GM12875 (cell line): ENCODE measurements around the gene HS3ST3A1.

Experiments used
- H3K4me3 ChIP-seq: one replicate; pipeline ENCODE4 v1.5.1; 2011; ENCODE audit warnings: low read depth, low read length, control low read depth
- TF ChIP-seq, protein P1 (sequence below): IDR thresholded peaks from 2 replicates; pipeline ENCODE4 v1.5.1; 2011; ENCODE audit warnings: low read depth, mild to moderate bottlenecking, control low read depth, inconsistent platforms, low read length, moderate library complexity, borderline replicate concordance; ENCODE audit not compliant: insufficient read depth

HS3ST3A1 gene

GRCh38 chr17:13601776-13602551, at the start of gene HS3ST3A1:
Gene HS3ST3A1 (minus strand): TSS chr17:13601929. CDS start chr17:13601129, 800 bp downstream.
- H3K4me3 ChIP-seq: no peak within 1 kb of the TSS
- TF ChIP-seq, protein P1, sequence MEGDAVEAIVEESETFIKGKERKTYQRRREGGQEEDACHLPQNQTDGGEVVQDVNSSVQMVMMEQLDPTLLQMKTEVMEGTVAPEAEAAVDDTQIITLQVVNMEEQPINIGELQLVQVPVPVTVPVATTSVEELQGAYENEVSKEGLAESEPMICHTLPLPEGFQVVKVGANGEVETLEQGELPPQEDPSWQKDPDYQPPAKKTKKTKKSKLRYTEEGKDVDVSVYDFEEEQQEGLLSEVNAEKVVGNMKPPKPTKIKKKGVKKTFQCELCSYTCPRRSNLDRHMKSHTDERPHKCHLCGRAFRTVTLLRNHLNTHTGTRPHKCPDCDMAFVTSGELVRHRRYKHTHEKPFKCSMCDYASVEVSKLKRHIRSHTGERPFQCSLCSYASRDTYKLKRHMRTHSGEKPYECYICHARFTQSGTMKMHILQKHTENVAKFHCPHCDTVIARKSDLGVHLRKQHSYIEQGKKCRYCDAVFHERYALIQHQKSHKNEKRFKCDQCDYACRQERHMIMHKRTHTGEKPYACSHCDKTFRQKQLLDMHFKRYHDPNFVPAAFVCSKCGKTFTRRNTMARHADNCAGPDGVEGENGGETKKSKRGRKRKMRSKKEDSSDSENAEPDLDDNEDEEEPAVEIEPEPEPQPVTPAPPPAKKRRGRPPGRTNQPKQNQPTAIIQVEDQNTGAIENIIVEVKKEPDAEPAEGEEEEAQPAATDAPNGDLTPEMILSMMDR: no peak

- TF ChIP-seq, protein P1: no peak
- no peak overlapping the region for H3K4me3 ChIP-seq
These were observed 48.5 kb upstream of the HS3ST3A1 start for GRCh38 chr17:13650096-13650675.

DNA sequence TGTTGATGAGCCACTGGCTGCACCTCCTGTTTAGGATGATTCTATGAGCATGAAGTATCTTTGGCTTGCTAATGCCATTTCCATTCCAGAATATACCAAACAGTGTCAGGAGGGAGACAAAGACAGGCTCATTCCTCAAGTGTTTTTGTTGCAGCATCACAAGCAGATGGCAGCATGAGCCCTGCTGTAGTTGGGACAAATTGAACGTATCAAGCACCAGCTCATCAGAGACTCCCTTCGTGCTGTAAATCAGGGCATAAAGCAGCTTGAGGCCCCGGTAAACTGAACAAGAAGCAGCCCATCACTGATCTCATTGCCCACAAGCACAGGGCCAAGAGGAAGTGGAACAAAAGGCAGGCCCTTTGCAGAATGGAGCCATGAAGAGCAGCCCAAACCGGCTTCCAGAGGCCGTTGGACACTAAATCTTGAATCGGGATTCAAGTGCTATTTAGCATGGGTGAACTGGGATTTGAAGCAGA, 45.9 kb upstream of the HS3ST3A1 start:
- no peak overlapping the region for H3K4me3 ChIP-seq
- TF ChIP-seq, protein P1: no peak

DNA sequence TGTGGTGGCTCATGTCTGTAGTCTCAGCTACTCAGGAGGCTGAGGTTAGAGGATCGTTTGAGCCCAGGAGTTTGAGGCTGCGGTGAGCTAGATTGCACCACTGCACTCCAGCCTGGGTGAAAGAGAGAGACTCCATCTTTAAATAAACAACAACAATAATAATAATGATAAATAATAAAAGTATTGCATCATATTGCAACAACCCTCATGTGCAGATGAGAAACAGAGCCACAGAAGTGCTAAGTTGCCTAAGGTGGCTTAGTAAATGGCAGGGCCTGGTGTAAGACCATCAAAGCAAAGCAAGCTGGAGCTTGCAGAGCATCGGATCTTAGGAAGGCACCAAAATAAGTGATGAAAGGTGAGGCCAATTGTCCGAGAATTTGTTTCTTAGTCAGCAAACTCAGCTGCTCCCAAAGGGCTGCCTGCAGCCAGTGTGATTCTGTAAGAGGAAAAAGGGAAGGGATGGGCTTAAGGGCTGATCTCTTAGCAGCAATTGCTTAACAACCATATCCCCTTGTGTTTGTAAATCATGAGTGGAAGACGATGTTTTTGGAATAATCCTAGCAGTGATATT, 45.3 kb upstream of the HS3ST3A1 start:
- H3K4me3 ChIP-seq: no peak overlapping the region
- TF ChIP-seq, protein P1: no peak

DNA sequence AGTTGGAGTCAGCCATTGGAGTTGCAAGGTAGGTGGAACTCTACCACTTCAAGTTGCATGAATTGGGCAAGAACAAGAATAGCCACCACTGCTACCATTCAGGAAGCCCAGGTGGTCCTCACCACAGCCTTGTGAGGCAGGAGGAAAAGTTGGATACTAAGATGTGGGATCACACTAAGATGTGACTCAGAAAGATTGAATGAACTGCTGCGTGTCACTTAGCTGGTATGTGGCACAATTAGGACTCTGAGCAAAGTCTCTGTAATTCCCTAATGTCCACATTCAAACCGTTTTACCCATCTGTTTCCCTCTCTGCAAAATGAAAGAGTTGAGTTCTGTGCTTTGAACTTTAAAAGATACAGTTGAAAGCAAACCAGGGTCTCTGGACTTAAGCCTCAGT, 44.7 kb upstream of the HS3ST3A1 start:
- TF ChIP-seq, protein P1: no peak
- no peak overlapping the region for H3K4me3 ChIP-seq

DNA sequence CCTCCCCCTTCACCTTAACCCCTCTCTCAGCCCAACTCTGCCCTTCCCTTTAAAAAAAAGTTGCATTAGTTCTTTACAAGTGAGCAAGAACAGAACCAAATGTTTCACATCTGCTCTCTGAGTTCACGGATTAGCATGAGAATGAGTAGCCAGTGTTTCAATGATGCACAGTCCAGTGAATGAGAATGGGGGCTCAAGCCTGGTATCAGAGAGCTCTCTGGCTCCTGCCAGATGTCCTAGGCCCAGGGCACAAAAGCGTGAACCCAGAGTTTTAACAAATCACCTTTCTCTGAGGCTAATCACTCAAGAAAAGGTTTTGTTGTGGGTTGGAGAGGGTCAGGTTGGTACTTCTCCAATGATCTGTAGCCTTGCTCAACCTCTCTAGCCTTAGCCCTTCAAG, 41.5 kb upstream of the HS3ST3A1 start:
- no peak overlapping the region for H3K4me3 ChIP-seq
- TF ChIP-seq, protein P1: no peak

DNA sequence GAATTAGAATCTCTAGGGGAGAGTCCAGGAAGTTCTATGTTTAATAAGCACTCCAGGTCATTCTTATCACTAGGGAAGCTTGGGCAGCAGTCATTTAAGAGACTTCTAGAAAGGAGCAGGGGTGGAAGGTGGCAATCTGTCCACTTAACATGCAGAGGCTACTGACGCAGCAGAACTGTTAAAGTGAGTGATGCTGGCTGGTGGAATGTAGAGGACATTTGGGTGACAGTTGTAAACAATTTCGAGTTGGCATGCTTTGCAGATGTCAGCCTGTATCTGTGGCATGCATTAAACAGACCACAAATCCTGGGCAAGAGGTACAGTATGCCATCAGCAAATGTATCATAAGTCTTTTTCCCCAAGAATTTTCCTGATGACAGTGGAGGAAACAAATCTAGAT, 40.5 kb upstream of the HS3ST3A1 start:
- H3K4me3 ChIP-seq: no peak overlapping the region
- TF ChIP-seq, protein P1: no peak
